GM12891 (cell line): ENCODE results near the gene TNFSF11.

ENCODE experiments used
- POLR2A ChIP-seq: IDR thresholded peaks from 2 replicates; pipeline ENCODE4 v1.6.1; 2011; ENCODE audit warnings: low read depth, low read length, control low read depth
- POLR2AphosphoS5 ChIP-seq: IDR thresholded peaks from 2 replicates; pipeline ENCODE4 v1.6.1; 2011; ENCODE audit warnings: low read depth, low read length, control low read depth
- SPI1 ChIP-seq: IDR thresholded peaks from 2 replicates; pipeline ENCODE4 v1.6.1; 2011; ENCODE audit warnings: low read depth, low read length, control low read depth
- TAF1 ChIP-seq: IDR thresholded peaks from 2 replicates; pipeline ENCODE4 v1.6.1; 2011; ENCODE audit warnings: low read depth, low read length, control low read depth

- TF ChIP-seq SPI1 (no peak), POLR2AphosphoS5 (peak; percentile 56; the same call in 1 of the 2 replicates), TAF1 (no peak), POLR2A (no peak)
These were observed 17.6 kb downstream of the TNFSF11 start for GRCh38 chr13:42591602-42592001.
